NCI-H69 (cell line): ENCODE data around the gene CAPN5.
"Not testable (repeated sequence)": the region's sequence is repeated elsewhere in the genome, so short reads cannot be mapped to it uniquely, and the experiment has no call there.

ENCODE experiments used
- DNase-seq: peaks from one replicate; lab custom pipeline; 2025; lab: John Stamatoyannopoulos, UW

CAPN5 gene

GRCh38 chr11:77066229-77067042, at the start of gene CAPN5:
Gene CAPN5 (plus strand): TSS chr11:77066971. CDS start chr11:77084887, 17,916 bp downstream.
- DNase-seq = peak; percentile 97

- not testable (repeated sequence) for DNase-seq
Measured at GRCh38 chr11:77018396-77018924, 48.3 kb upstream of the CAPN5 start.

GRCh38 chr11:77019976-77020595, 46.7 kb upstream of the CAPN5 start:
- DNase-seq = peak; percentile 48

- DNase-seq = peak; percentile 60
Measured at GRCh38 chr11:77020734-77021133, 46.0 kb upstream of the CAPN5 start.

GRCh38 chr11:77024745-77025144, 42.0 kb upstream of the CAPN5 start:
- peak; percentile 24 for DNase-seq

GRCh38 chr11:77026221-77026620, 40.5 kb upstream of the CAPN5 start:
- no peak for DNase-seq

GRCh38 chr11:77026743-77027142, 40.0 kb upstream of the CAPN5 start:
- peak; percentile 98 for DNase-seq

GRCh38 chr11:77027275-77027674, 39.5 kb upstream of the CAPN5 start:
- DNase-seq = peak; percentile 96

- no peak for DNase-seq
Measured at GRCh38 chr11:77029829-77030228, 36.9 kb upstream of the CAPN5 start.

GRCh38 chr11:77030834-77031414, 35.8 kb upstream of the CAPN5 start:
- DNase-seq = no peak

- no peak for DNase-seq
Measured at GRCh38 chr11:77031599-77031998, 35.2 kb upstream of the CAPN5 start.

GRCh38 chr11:77035039-77035438, 31.7 kb upstream of the CAPN5 start:
- no peak for DNase-seq

GRCh38 chr11:77035580-77035979, 31.2 kb upstream of the CAPN5 start:
- DNase-seq = peak; percentile 87

GRCh38 chr11:77036398-77036797, 30.4 kb upstream of the CAPN5 start:
- DNase-seq = no peak

- no peak for DNase-seq
Measured at GRCh38 chr11:77037057-77037456, 29.7 kb upstream of the CAPN5 start.

- no peak for DNase-seq
Measured at GRCh38 chr11:77038029-77038824, 28.5 kb upstream of the CAPN5 start.

GRCh38 chr11:77038825-77039326, 27.9 kb upstream of the CAPN5 start:
- DNase-seq = no peak

GRCh38 chr11:77039491-77040400, 27.0 kb upstream of the CAPN5 start:
- DNase-seq = no peak

- no peak for DNase-seq
Measured at GRCh38 chr11:77040401-77040777, 26.4 kb upstream of the CAPN5 start.

- no peak for DNase-seq
Measured at GRCh38 chr11:77040889-77041288, 25.9 kb upstream of the CAPN5 start.
